ENCODE data around the gene NELL2.

GRCh38 chr12:44509471-44509870 is 366.6 kb downstream of the NELL2 start:
- TF ChIP-seq CTCF (conservative IDR thresholded peaks at IDR 0.05; ENCODE audit: low read depth, low read length) (no peak), EZH2 (IDR thresholded peaks at IDR 0.05; ENCODE audit: low read length, unreplicated experiment) (no peak), EZH2phosphoT487 (IDR thresholded peaks at IDR 0.05; ENCODE audit: borderline replicate concordance, low read length) (no peak)
